ENCODE results near the gene HPN.

The HPN gene

DNA sequence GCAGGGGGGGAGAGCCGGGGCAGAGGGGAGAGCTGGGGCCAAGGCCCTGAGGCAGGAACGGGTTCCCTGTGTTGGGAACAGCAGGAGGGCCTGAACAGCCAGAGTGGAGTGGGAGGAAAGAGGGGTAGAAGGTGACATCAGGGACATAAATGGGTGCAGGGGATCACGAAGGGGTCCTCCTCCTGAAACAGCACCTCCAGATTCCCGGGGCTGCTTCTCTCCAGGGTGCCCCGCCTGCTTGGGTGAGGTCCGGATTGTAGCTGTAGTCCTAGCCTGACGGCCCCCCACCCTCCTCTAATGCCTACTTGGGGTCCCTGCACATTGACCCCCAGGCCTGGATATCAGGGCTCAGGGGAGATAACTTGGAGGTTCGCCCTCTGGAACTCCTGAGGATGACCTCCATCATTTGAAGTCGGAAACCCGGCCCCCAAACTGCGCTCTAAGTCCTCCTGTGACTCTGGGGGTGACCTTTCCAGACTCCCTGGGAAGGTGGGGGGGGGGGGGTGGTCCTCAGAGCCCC lies 11.7 kb upstream of the HPN start (continued):
- 0 out of 2 replicates have a peak, but pooled peaks have one; percentile 1 for TF ChIP-seq ZNF843 (tag by site-specific recombination; IDR thresholded peaks at IDR 0.05)
- TF ChIP-seq ZBTB20 (tag by site-specific recombination; IDR thresholded peaks at IDR 0.05): peak; percentile 99
- 0 out of 2 replicates have a peak, but pooled peaks have one; percentile 48 for TF ChIP-seq ZNF692 (tag by site-specific recombination; IDR thresholded peaks at IDR 0.05)
- peak; percentile 95 for TF ChIP-seq ZNF623 (tag by site-specific recombination; IDR thresholded peaks at IDR 0.05)
- peak; percentile 77 for TF ChIP-seq ZNF561 (tag by site-specific recombination; IDR thresholded peaks at IDR 0.05; ENCODE audit: borderline replicate concordance)
- peak; percentile 25; the same call in 1 of the 2 replicates for TF ChIP-seq ZBTB21 (tag by site-specific recombination; IDR thresholded peaks at IDR 0.05)
- TF ChIP-seq ZNF394 (tag by site-specific recombination; IDR thresholded peaks at IDR 0.05; ENCODE audit: borderline replicate concordance): peak; percentile 67; the same call in 1 of the 2 replicates
- no peak for TF ChIP-seq ZNF174 (tag by site-specific recombination; IDR thresholded peaks at IDR 0.05)
- TF ChIP-seq ZNF423 (tag by site-specific recombination; IDR thresholded peaks at IDR 0.05): peak; percentile 88
- peak; percentile 8; the same call in 1 of the 2 replicates for TF ChIP-seq ZNF433 (tag by site-specific recombination; IDR thresholded peaks at IDR 0.05; ENCODE audit: low read depth)
- TF ChIP-seq ZSCAN5A (tag by site-specific recombination; IDR thresholded peaks at IDR 0.05): 0 out of 2 replicates have a peak, but pooled peaks have one; percentile 17
- 0 out of 2 replicates have a peak, but pooled peaks have one; percentile 39 for TF ChIP-seq BCL11B (tag by site-specific recombination; IDR thresholded peaks at IDR 0.05; ENCODE audit: low read depth)
- no peak for TF ChIP-seq ZNF302 (tag by site-specific recombination; IDR thresholded peaks at IDR 0.05; ENCODE audit: low read depth)
- TF ChIP-seq ZNF335 (tag by site-specific recombination; conservative IDR thresholded peaks at IDR 0.05): peak; percentile 94
- TF ChIP-seq ZNF776 (tag by site-specific recombination; IDR thresholded peaks at IDR 0.05; ENCODE audit: borderline replicate concordance): no peak
- TF ChIP-seq ZNF366 (tag by site-specific recombination; conservative IDR thresholded peaks at IDR 0.05): peak; percentile 36; the same call in 1 of the 2 replicates
- TF ChIP-seq PATZ1 (tag by site-specific recombination; IDR thresholded peaks at IDR 0.05): peak; percentile 79
- TF ChIP-seq, protein P1, sequence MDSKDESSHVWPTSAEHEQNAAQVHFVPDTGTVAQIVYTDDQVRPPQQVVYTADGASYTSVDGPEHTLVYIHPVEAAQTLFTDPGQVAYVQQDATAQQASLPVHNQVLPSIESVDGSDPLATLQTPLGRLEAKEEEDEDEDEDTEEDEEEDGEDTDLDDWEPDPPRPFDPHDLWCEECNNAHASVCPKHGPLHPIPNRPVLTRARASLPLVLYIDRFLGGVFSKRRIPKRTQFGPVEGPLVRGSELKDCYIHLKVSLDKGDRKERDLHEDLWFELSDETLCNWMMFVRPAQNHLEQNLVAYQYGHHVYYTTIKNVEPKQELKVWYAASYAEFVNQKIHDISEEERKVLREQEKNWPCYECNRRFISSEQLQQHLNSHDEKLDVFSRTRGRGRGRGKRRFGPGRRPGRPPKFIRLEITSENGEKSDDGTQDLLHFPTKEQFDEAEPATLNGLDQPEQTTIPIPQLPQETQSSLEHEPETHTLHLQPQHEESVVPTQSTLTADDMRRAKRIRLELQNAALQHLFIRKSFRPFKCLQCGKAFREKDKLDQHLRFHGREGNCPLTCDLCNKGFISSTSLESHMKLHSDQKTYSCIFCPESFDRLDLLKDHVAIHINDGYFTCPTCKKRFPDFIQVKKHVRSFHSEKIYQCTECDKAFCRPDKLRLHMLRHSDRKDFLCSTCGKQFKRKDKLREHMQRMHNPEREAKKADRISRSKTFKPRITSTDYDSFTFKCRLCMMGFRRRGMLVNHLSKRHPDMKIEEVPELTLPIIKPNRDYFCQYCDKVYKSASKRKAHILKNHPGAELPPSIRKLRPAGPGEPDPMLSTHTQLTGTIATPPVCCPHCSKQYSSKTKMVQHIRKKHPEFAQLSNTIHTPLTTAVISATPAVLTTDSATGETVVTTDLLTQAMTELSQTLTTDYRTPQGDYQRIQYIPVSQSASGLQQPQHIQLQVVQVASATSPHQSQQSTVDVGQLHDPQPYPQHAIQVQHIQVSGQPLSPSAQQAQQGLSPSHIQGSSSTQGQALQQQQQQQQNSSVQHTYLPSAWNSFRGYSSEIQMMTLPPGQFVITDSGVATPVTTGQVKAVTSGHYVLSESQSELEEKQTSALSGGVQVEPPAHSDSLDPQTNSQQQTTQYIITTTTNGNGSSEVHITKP (tag by site-specific recombination; IDR thresholded peaks at IDR 0.05): peak; percentile 73
- TF ChIP-seq ZNF791 (tag by site-specific recombination; IDR thresholded peaks at IDR 0.05): no peak
- peak; percentile 61 for TF ChIP-seq KLF9 (tag by site-specific recombination; IDR thresholded peaks at IDR 0.05; ENCODE audit: low read depth)
- peak; percentile 37; the same call in 1 of the 2 replicates for TF ChIP-seq ZBTB17 (tag by site-specific recombination; IDR thresholded peaks at IDR 0.05)
- TF ChIP-seq ZNF76 (tag by site-specific recombination; IDR thresholded peaks at IDR 0.05; ENCODE audit: borderline replicate concordance, low read depth): peak; percentile 55; the same call in 1 of the 2 replicates
- no peak for TF ChIP-seq OSR2 (tag by site-specific recombination; IDR thresholded peaks at IDR 0.05)
- TF ChIP-seq ZNF677 (tag by site-specific recombination; IDR thresholded peaks at IDR 0.05): peak; percentile 11; the same call in 1 of the 2 replicates
- peak; percentile 96 for TF ChIP-seq GLIS2 (tag by site-specific recombination; IDR thresholded peaks at IDR 0.05)
- TF ChIP-seq ZBTB10 (tag by site-specific recombination; IDR thresholded peaks at IDR 0.05): peak; percentile 95
- TF ChIP-seq ZNF629 (tag by site-specific recombination; IDR thresholded peaks at IDR 0.05): peak; percentile 50
- TF ChIP-seq ZFP69B (tag by site-specific recombination; IDR thresholded peaks at IDR 0.05): 0 out of 2 replicates have a peak, but pooled peaks have one; percentile 7
- TF ChIP-seq FEZF1 (tag by site-specific recombination; IDR thresholded peaks at IDR 0.05): no peak
